Measurements from ENCODE around the gene ARHGAP22.

Gene ARHGAP22

DNA sequence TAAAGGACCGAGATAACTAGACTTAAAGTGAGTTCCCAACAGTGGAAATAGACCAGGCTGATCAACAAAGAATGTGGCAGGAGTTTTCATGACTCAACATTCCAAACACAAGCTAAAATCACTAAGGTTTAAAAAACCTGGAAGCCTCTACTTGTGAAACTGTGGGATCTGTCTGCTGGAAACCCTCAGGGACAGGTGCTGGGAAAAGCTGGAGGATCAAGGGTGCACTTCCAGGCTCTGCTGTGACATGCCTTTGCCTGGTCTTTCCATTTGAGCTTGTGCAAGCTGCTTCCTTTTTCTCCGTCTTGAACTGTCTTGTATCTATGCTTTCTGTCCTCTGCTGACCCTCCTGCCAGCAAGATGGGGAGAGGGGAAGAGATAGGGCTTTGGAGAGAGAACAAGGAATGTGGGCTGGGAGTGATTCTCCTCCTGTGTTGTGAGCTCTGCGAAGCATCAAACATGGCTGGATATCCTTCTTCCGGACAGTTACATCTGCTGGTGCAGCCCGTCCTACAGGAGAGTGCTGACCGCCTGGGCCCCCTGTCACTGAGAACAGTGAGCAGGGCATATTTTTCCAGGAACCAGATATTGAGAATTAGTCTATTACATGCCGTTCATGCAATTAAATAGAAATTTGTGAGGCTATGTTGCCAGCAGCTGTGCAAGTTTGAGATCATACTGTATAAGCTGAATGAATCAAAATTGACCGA is 25.5 kb downstream of the ARHGAP22 start:
- DNase-seq: no peak

DNA sequence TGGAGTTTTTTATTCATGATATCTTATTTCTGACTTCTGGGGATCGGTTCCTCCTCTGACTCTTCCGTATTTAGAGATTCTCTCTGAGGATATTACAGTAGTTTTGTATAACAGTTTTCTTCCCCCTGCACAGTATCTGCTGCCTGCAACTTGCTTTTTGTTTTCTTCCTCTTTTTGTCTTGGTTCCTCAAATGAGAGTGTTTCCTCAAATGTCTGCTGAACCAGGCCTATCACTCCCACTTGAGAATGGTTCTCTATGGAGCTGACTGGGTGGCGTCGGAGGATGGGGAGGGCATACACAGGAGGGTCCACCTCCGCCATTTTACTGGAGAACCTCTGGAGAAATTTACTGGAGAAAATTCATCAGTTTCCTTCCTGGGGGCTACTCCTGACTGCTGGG is 27.7 kb downstream of the ARHGAP22 start:
- DNase-seq: no peak

DNA sequence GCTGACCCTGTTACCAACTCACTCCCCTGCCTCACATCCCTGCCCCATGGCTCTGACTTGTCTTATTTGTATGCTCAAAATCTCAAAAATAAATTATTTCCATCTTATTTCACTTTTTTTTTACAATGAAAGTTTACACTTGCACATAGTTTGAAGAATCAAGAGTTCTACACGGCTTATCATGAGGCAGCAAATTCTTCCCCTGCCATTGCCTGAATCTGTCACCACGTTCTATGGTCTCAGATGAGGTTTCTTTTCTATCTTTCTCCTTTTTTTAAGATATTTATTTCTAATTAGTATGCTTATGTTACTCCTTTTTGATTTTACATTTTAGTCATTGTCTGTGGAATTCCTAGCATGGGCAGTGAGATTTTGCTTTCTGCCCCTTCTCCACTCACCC is 28.4 kb downstream of the ARHGAP22 start:
- DNase-seq: no peak

DNA sequence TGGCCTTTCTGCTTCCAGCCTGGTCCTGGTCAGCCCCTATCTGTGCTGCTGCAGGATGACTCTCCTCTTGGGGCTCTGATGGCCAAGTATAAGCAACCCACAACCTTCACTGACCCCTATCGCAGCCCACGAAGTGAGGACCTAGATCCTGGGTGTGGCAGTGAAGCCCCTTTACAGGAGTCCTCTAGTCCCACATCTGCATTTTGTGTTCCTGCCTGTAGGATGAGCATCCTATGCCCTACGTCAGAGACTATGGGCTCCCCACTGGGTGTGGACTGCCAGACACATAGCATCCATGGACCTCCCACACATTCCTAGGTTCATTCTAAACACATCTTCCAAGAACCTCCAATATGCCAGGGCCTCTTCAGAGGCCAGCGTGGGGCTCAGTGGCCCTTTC is 29.0 kb downstream of the ARHGAP22 start:
- DNase-seq: no peak

DNA sequence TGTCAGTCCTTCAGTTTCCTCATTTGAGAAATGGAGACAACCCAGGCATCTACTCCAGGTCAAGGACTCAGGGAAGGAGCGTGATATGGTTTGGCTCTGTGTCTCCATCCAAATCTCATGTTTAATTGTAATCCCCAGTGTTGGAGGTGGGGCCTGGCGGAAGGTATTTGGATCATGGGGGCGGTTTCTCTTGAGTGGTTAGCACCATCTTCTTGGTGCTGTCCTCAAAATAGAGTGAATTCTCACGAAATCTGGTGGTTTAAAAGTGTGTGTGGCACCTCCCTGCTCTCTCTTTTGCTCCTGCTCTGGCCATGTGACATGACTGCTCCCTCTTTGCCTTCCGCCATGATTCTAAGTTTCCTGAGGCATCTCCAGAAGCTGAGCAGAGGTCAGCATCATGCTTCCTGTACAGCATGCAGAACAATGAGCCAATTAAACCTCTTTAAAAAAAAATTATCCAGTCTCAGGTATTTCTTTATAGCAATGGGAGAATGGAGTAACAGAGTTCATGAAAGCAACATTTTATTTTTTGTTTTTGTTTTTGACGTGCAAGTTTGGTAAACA is 30.0 kb downstream of the ARHGAP22 start:
- no peak for DNase-seq

DNA sequence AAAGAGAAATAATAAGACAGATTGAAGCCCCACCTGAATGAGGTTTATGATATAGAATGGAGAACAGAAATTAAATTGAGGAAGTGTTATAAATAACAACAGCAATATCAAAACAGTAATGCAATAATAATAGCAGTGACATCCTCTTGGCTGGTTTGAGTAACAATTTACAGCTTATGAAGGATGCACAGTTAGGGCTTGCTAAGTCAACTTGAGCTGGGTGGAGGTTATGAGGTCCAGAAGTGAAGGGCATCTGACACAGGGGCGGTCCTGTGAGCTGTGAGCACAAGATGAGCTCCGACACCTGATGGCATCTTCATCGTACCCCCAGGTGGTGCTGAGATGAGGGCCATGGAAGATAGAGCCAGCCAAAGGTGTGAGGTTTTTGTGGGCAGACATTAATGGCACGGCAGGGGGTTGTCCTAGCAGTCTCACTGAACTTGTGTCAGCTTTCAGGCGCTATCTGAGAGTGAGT is 30.5 kb downstream of the ARHGAP22 start:
- no peak for DNase-seq

DNA sequence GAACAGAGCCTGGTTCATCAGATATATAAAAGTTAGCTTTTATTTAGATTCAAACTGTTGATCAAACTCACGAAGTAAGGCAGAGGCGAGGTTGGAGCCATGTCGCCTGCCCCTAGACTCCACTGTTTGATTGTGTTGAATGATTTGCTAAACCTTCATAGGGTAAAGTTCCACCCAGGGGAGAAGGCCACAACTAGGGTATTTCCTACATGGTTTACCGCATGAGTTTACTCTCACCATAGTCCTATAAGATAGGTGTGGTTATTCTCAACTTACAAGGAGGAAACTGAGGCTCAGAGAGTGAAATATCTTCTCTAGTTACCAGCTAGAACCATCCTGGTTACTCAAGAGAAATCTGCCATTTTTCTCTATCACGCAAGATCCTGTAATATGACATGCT is 31.8 kb downstream of the ARHGAP22 start:
- DNase-seq: no peak

DNA sequence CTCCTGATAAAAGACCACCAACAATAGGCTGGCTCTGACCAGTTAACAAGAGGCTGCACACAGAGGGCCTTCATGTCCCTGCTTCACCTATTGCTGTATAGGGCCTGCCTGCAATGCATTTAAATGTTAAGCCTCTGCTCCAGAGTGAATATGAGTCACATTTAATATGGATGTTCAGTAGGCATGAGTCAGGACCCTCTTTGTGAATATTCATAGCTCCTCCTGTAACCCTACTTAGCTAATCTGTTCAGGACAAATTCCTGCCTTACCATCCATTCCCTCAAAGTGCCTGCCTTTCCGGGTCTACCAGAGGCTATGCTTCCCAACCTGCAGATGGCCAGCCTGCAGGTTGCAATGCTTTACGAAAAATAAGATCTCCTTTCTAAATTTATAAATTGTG is 32.5 kb downstream of the ARHGAP22 start:
- no peak for DNase-seq

DNA sequence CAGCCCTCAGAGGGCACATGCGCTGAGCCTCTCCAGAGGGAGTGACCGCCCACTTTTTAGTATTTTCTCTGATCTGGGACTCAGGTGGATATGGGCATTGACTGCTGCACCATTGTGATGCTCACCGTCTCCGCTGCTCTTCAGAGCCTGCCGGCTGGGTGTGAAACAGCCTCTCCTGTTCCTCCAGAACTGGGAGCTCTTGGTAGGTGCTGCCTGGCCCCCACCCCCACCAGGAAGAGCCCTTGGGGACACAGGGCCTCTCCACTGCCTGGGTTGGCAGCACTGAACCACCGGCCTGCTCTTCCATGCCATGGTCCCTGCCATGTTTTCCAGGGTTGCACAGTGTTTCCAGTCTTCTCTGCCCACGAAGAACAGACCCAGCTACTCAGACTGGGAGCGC is 36.3 kb downstream of the ARHGAP22 start:
- no peak for DNase-seq

DNA sequence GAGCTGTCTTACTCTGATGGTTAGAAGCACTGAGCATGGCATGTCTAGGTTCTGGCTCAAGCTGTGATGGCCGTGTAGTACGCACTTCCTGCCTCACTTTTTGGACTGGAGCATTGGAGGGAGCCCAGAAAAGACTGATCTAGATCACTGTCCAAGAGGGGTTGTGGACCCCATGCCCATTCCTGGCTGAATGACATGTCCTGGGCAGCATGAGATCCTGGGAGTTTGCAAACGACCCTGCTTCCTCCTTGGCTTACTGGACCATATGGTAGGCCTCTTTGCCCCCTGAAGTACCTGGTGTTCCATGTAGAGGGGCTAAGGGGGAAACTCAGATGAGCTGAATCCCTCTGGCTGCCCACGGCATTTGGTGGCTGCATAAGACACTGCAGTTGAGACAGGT is 36.7 kb downstream of the ARHGAP22 start:
- DNase-seq: no peak

DNA sequence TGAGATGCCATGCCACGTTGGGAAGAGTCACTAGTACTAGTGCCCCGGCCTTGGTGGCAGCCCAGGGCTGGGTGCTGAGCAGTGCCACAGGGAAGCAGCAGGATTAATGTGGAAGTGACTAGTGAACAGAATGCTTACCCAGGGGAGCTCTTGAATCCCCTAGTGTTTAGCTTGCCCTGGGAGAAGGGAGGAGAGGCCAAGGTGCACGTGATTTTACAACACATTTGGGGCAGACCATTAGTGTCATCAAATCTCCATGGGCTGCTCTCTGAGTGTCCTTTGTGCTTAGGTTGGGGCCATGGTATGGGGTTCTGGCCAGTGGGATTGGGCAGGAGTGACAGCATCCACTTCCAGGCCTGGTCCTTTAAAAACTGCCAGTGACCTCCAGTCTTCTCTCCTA is 37.5 kb downstream of the ARHGAP22 start:
- no peak for DNase-seq

DNA sequence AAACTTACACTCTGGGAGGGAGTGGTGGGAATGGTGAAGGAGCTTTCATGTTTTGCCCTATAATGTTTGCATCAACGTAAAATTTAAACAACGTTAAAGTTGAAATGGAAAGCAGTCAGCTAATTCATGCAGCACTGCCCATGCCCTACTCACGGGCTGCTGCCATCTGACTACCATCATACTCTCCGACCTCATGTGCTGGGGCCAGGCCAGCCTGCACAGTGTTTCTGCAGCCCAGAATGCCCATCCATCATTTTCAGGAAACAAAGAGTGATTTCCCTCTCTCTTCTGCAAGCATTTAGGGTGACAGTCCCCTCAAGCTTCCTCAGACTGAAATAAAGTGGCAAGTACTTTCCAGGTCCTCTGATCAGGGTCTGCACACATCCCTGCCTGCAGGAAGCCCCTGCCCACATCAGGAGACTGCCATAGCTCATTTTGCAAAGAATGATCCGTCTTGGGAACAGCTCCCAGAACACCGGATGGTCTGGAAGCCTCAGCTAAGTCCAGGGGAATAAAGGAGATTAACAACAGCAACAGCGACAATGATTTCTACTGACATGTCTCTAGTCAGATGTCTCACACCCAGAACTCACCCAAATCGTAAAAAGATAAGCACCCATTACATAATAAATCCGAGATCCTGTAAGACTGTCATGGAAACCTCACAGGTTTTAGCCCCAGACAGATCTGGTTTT is 40.3 kb downstream of the ARHGAP22 start:
- no peak for DNase-seq

DNA sequence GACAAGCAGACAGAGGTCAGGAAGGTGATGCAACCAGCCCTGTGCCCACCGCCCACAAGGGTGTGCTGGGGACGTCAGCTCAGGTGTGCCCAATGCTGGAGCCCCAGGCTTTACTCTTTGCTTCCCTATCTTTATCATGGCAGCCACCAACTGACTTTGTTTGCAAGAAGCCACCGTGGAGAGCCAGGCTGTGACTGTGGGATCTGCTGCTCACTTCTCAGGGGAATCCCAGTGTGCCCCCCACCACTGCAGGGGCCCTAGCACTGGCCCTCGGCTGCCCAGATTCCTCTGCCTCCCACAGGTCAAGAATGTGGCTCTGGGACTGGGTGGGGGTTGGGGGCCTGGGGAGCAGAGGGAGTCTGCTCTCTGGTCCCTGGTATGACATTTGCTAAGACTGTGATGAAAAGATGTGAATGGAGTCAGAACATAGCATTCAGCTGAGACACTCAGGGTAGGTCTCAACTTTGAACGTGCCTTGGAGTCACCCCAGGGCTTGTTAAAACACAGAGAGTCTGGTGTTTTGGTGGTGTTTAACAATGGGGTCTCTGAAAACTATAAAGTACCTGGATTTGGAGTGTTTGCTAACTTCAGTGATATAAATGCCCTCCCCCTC is 47.3 kb downstream of the ARHGAP22 start:
- DNase-seq: no peak

DNA sequence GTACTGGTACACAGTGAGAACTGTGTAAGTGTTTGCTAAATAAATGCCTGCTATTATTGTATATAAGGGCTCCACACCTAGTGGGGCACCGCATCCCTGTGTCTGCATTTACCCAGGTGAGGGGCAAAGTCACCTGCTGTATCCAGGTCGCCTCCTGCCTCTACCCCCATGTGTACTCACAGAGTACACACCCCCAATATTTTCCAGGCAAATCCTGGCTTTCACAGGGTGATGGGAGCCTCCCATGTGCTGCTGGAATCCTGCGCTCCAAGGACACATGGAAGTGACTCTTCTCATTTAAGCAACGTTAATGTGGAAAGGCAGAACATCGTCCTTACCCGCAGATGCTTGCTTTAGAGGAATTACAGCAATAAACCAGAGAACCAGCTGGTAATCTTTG is 48.2 kb downstream of the ARHGAP22 start:
- DNase-seq: no peak

DNA sequence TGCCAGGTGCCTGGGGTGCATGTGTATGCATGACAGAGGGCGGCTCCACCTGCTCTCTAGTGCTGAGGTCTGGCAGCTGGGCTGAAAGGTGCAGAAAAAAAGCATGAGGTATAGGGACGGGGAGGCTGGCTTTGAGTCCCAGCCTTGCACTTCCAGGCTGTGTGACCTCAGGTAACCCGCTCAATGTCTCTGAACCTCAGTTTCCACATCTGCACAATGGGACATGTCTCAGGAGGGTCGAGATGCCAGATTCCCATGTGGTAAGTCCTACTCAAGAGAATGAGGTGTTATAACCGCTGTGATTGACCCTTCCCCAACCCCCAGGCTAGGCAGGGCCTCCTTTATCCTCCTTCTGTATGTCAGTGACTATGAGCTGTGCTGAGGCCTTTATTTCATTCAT is 48.8 kb downstream of the ARHGAP22 start:
- DNase-seq: no peak

DNA sequence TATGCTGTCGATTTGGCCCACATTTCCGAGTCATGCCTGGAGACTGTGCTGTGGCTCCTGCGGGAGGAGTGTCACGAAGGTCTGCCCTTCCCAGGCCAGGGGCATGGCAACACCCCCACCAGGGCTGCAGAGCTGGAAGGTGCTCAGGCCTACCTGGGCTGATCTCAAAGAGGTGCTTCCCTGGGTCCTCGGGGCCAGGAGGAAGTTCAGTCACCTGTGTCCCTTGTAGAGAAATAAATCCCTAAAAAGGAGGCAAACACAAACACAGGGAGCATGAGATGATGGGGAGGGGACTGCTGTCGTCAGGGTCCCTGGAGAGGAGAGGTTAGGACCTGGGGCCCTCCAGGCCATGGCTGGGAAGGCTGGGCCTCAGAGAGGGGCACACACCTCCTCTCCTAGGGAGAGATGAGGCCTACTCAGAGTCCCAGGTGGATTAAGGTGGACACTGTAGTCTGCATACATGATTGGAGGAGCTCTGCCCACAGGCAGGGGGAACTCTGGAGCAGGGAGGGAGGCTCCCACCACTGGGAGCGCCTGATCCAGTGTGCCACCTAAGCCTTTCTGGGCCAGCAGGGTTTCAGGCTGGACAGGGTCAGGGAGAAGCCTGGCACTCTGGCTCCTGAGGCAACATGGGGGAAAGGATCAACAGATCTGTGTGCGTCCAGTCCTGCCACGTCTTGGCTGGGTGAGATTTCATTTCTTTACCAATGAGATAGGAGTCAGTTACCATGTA is 49.4 kb downstream of the ARHGAP22 start:
- DNase-seq: no peak

DNA sequence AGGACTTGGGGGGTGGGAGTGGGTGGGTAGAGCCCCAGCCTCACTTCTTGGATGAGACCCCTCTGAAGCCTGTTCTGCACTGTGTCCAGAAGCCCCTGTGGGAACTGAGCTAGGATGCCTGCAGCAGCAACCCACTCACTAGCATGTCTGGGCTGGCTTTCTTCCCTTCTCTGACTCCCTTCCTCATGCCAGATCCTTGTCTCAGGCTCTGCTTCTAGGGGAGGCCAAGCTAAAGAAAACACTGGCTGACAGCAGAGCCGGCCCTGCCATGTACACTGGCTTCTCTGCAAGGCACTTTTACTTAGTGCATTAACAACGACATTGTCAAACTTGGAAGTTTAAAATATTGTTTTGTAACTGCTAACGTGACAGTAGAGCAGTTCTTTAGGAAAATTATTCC is 50.2 kb downstream of the ARHGAP22 start:
- no peak for DNase-seq

DNA sequence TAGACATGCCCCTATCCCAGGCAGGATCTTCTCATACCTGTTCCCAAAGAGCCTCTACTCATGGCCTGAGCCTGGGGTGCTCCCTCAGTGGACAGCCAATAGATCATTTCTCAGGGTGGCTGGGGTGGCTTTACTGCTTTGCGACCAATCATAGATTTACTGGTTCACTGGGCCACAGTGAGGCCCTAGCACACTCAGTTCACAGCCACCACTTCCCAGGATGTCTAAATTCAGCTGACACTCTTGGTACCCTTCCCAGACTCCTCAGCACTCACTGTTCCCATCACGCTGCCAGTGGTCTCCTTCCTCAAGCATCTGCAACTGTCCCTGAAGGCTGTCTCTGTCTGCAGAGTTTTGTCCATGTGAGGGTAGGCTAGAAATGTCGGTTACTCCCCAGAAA is 50.6 kb downstream of the ARHGAP22 start:
- no peak for DNase-seq

DNA sequence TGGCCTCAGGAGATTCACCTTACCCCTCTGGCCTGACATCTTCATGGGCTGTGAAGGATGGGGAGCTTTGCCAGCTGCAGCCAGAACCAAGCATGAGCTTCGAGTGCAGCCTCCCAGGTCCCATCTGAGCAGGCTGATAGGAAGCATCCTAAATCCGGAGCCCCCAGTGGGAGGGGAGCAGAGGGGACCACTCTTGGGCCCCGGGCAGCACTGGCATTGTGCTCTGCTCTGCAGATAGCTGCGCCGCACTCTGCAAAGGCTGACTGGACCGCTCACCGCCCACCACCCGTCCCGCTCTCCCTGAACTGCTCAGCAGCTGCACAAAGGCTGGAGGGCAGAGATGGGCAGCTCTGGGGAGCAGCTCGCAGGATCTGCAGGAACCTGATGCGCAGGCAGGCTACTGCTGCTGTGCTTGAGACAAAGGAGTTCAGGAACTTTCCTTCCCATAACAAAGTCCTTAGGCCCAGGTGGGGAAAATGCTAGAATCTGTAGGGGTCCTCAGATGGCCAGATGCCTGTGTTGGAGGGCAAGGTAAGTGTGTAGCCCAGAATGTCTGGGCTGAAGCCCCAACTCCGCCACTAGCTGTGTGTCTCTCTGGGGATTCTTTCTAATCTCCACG is 51.8 kb downstream of the ARHGAP22 start:
- DNase-seq: no peak

DNA sequence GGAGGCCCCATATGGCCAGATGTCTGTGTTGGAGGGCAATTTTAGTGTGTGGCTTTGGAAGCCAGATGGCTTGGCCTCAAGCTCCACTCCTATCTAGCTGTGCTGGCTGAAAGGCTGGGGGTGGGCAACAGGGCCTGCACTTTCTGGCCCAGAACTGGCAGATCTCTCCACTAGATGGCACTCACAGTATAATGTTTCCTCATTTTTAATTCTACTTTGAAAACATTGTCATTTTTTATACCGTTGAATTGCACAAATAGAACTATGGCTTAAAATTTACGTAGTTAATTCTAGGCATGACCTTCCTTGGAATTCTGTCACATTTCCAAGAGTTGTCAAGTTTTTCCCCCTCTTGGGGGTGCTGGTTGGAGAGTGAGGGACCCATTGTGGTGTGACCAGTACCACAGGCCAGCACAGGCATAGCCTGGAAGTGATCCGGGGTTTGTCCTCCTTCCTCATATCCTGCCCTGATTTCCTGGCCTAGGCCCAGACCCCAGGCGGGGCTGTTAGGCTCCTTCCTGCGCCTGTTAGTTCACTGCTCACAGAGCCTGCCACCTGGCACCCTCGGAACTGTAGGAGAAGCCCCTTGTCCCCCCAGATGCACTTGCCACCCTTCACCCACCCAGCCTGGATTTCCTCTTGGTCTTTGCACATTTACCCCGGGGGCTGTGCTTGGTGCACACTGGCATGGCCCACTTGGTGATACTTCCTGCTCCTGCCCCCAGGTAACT is 52.8 kb downstream of the ARHGAP22 start:
- no peak for DNase-seq

DNA sequence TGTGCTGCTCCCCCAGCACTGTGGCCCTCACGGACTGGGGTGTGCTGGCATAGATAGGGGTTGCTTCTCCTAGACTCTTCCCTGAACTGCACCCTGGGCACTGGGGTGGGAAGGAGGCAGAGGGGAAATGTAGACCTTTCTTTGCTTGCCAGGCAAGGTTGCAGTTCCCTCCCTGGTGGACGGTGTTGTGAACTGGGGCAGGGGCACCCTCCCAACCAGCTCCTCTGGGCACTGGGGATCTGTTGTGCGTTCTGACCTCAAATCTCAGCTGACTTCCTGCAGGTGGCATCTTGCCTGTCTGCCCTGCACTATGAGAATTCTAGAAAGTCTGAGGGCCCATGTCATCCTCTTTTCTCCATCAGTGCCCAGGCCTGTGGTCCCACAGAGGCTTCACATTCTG is 53.9 kb downstream of the ARHGAP22 start:
- DNase-seq: no peak

DNA sequence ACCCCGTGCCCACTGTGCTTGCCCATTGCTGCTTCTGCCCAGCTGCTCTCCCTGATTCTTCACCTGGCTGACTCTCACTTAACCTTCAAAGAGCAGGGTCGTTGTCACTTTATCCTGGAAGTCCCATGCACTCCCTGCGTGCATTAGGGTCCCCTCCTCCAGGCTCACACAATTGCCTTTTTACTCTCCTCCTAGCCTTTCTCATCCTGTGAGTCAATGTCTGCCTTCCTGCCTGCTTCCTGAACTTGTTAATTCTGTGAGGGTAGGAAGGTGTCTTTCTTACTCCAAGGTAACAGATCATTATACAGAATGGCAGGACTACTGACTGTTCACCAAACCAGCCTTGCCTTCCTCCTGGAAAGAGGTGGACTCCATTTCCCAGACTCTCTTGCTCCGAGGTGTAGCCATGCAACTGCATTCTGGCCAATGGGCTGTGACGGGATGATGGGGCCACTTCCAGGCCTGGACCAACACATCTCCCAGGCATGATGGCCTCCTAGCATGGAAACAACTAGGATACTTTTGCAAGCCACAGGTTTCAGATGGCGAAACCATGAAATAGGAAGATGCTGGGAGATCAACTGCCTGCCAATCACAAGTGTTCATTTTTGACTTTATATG is 54.7 kb downstream of the ARHGAP22 start:
- DNase-seq: no peak
